Testis (tissue), 3 donors: Measurements from ENCODE around the gene COL3A1. TPM values are rescaled to one million over a fixed set of nuclear protein-coding genes. Genes with fewer than 3 reads are reported as not detected.

Experiments used
- DNase-seq: peaks from one replicate; pipeline ENCODE4 v3.0.0-alpha.2; 2019
- H3K27ac ChIP-seq, 2 donors: fragments of 200-600 bp; sonication (generic); one replicate each; pipeline ENCODE4 v1.5.1; 2019
- H3K27me3 ChIP-seq: fragments of 200-600 bp; sonication (generic); one replicate; pipeline ENCODE4 v1.5.1; 2019
- H3K36me3 ChIP-seq: fragments of 200-600 bp; sonication (generic); one replicate; pipeline ENCODE4 v1.5.1; 2017; ENCODE audit warnings: low read depth; ENCODE audit errors: missing control alignments
- H3K4me1 ChIP-seq: fragments of 200-600 bp; sonication (generic); one replicate; pipeline ENCODE4 v1.5.1; 2019
- H3K4me3 ChIP-seq, 2 donors: fragments of 200-600 bp; sonication (generic); one replicate each; pipeline ENCODE4 v1.5.1; 2017 to 2019
- H3K9me3 ChIP-seq: fragments of 200-600 bp; sonication (generic); one replicate; pipeline ENCODE4 v1.5.1; 2017
- CTCF ChIP-seq, 3 experiments: fragments of 450-650 bp in 2 of 3; fragments of 200-600 bp in 1 of 3; sonication (generic) in 1 of 3; IDR thresholded peaks; one replicate each; pipeline ENCODE4 v1.5.1; 2016 to 2019; ENCODE audit warnings: antibody characterized with exemption in 3 of 3, mild to moderate bottlenecking in 2 of 3, moderate library complexity in 1 of 3
- POLR2A ChIP-seq: fragments of 450-650 bp; IDR thresholded peaks from one replicate; pipeline ENCODE4 v1.6.1; 2017; ENCODE audit warnings: antibody characterized with exemption, mild to moderate bottlenecking, moderate library complexity
- WGBS, 2 donors: methylation state at CpG; one replicate each; pipeline ENCODE4 v1.1.5; 2018; 5-methylcytosine and 5-hydroxymethylcytosine counted together
- intact Hi-C: fragments of 100-400 bp; cut with DNase I; formaldehyde crosslinking; loops from one replicate; pipeline ENCODE4 v1.15.1; 2023; ENCODE audit warnings: low total_unique reads
- polyA plus RNA-seq: library from polyadenylated mRNA; stranded (reverse); fragments of 350-450 nt; fragmentation: Illumina TruSeq; extraction: RNeasy Lipid Tissue Mini Kit (QIAGEN cat#74804); gene quantifications from one replicate; pipeline ENCODE4 v1.2.3, GENCODE V29; 2014; ENCODE audit warnings: low read depth, low replicate concordance; ENCODE audit not compliant: insufficient read depth
- total RNA-seq, 2 donors: library from RNA; depleted of rRNA; stranded (reverse); fragments of >200 nt; gene quantifications; one replicate each; pipeline ENCODE4 v1.2.3, GENCODE V29; 2016

The COL3A1 gene
- total and polyA plus RNA-seq, 3 donors from 2014 or later: 31.3 to 589 (median 39.7) TPM

GRCh38 chr2:189015359-189015758, 41.2 kb downstream of the COL3A1 start:
- no peak overlapping the region for H3K27ac ChIP-seq
- no peaks in the 10 kb centered on the region for H3K9me3 ChIP-seq
- no peak for DNase-seq
- TF ChIP-seq POLR2A: no peak
- no peak for TF ChIP-seq CTCF (IDR thresholded peaks at IDR 0.05)
- H3K4me3 ChIP-seq: no peak overlapping the region
- intact Hi-C loops: no loop called here
- no peaks in the 10 kb centered on the region for H3K27me3 ChIP-seq
- no peaks in the 10 kb centered on the region for H3K36me3 ChIP-seq
- 45 to 51% methylated on average over 1 of the region's 1 CpG for WGBS, 2 donors
- no peaks in the 10 kb centered on the region for H3K4me1 ChIP-seq

- intact Hi-C loops: no loop called here
- Histone ChIP-seq H3K4me1 (no peaks in the 10 kb centered on the region), H3K4me3 (no peak overlapping the region), H3K27me3 (no peaks in the 10 kb centered on the region), H3K36me3 (no peaks in the 10 kb centered on the region), H3K9me3 (no peaks in the 10 kb centered on the region), H3K27ac (no peak overlapping the region)
- TF ChIP-seq POLR2A (no peak), CTCF (IDR thresholded peaks at IDR 0.05) (no peak)
- no peak for DNase-seq
These were observed 42.2 kb downstream of the COL3A1 start for GRCh38 chr2:189016311-189016861.

GRCh38 chr2:189018631-189019030, 44.5 kb downstream of the COL3A1 start:
- H3K27ac ChIP-seq: no peak overlapping the region
- DNase-seq: no peak
- intact Hi-C loops: no loop called here

GRCh38 chr2:189020179-189020578, 46.0 kb downstream of the COL3A1 start:
- no peak for DNase-seq
- intact Hi-C loops: no loop called here
- H3K4me1 ChIP-seq: no peaks in the 10 kb centered on the region
- 81 to 85% methylated on average over 1 of the region's 1 CpG for WGBS, 2 donors
- TF ChIP-seq POLR2A: no peak
- TF ChIP-seq CTCF (IDR thresholded peaks at IDR 0.05): no peak
- H3K4me3 ChIP-seq: no peak overlapping the region
- no peaks in the 10 kb centered on the region for H3K9me3 ChIP-seq
- H3K27me3 ChIP-seq: no peaks in the 10 kb centered on the region
- no peak overlapping the region for H3K27ac ChIP-seq
- H3K36me3 ChIP-seq: no peaks in the 10 kb centered on the region

More at GRCh38 chr2:189018631-189019030, 44.5 kb downstream of the COL3A1 start:
- no peaks in the 10 kb centered on the region for H3K27me3 ChIP-seq
- no peaks in the 10 kb centered on the region for H3K4me1 ChIP-seq
- no peak overlapping the region for H3K4me3 ChIP-seq
- H3K36me3 ChIP-seq: no peaks in the 10 kb centered on the region
- TF ChIP-seq POLR2A: no peak
- TF ChIP-seq CTCF (IDR thresholded peaks at IDR 0.05): no peak
- no peaks in the 10 kb centered on the region for H3K9me3 ChIP-seq

GRCh38 chr2:189022053-189022481, 47.9 kb downstream of the COL3A1 start:
- intact Hi-C loops: no loop called here
- no peak for DNase-seq
- Histone ChIP-seq H3K4me3 (no peak overlapping the region), H3K36me3 (no peaks in the 10 kb centered on the region), H3K27me3 (no peaks in the 10 kb centered on the region), H3K27ac (peak overlapping the region in 1 of 2 donors; percentile 9), H3K4me1 (no peaks in the 10 kb centered on the region), H3K9me3 (no peaks in the 10 kb centered on the region)
- WGBS, 2 donors: 52 to 58% methylated on average over 7 of the region's 7 CpGs
- TF ChIP-seq POLR2A: no peak
- TF ChIP-seq CTCF (IDR thresholded peaks at IDR 0.05): no peak
